Ectodermal cell (in vitro differentiated cells): ENCODE measurements around the gene LOXL4.

Experiments
- H3K27ac ChIP-seq: 2 replicates; pipeline ENCODE4 v1.7.0; 2013; ENCODE audit warnings: mild to moderate bottlenecking, low read depth, low read length; ENCODE audit not compliant: insufficient read depth, poor library complexity, severe bottlenecking
- H3K27me3 ChIP-seq: 2 replicates; pipeline ENCODE4 v1.7.0; 2013; ENCODE audit warnings: mild to moderate bottlenecking, low read length; ENCODE audit not compliant: insufficient read depth, control insufficient read depth, poor library complexity, severe bottlenecking
- H3K36me3 ChIP-seq: one replicate; pipeline ENCODE4 v1.7.0; 2013; ENCODE audit warnings: low read length; ENCODE audit not compliant: control insufficient read depth, insufficient read depth
- H3K4me1 ChIP-seq: one replicate; pipeline ENCODE4 v1.7.0; 2013; ENCODE audit warnings: low read length; ENCODE audit not compliant: control insufficient read depth, insufficient read depth
- H3K4me3 ChIP-seq: 2 replicates; pipeline ENCODE4 v1.7.0; 2013; ENCODE audit warnings: low read depth, low read length, control low read depth; ENCODE audit not compliant: insufficient read depth
- H3K9me3 ChIP-seq: 2 replicates; pipeline ENCODE4 v1.7.0; 2013; ENCODE audit warnings: mild to moderate bottlenecking, low read length, moderate library complexity; ENCODE audit not compliant: control insufficient read depth
- WGBS, 2 experiments: methylation state at CpG; one replicate each; pipeline ENCODE4 v1.1.7; 2013; ENCODE audit warnings: missing lambda C conversion rate in 2 of 2; 5-methylcytosine and 5-hydroxymethylcytosine counted together

LOXL4 gene

DNA sequence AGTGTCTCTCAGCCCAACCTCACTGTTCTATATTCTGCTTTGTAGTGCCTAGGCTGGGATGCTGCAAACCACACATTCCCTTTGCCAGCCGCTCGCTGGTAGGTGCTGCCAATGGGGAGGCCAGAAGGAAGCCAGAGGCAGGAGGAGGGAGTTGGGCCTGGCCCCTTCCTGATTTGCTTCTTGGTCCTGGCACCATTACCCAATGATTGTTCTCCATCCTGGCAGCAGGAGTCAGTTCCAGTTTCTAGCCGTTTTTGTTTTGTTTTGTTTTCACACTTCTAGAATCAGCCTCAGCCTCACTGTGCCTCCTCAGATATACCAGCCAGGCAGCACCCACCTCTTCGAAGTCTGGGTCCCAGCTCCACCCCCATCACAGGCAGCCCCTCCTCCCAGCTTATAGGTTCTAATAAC lies 27.4 kb upstream of the LOXL4 start:
- Histone ChIP-seq H3K36me3 (no peaks in the 10 kb centered on the region), H3K4me1 (peaks cover 11% of the 10 kb centered on the region), H3K9me3 (no peaks in the 10 kb centered on the region), H3K4me3 (no peak overlapping the region), H3K27ac (no peak overlapping the region), H3K27me3 (no peaks in the 10 kb centered on the region)
- WGBS, 2 experiments, result 78 to 82% methylated on average over 4 of the region's 4 CpGs

DNA sequence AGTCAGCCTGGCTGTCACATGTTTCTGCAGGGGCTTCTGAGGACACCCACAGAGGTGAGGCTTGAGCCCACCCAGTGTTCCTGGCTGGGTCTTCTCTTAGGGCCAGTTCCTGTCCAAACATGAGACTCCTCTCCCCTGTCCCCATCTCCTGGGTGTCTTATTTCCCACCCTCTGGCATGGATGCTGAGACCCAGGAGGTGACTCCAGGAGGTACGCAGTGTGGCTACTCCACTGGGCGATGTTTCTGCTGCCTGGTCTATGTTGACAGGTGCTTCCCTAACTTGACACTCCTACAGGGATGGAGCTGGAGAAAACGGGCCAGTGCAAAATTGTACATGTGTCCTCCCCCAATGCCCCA lies 26.3 kb upstream of the LOXL4 start:
- Histone ChIP-seq H3K36me3 (no peaks in the 10 kb centered on the region), H3K4me3 (no peak overlapping the region), H3K4me1 (peaks cover 11% of the 10 kb centered on the region), H3K27me3 (no peaks in the 10 kb centered on the region), H3K27ac (no peak overlapping the region), H3K9me3 (no peaks in the 10 kb centered on the region)
- 90% methylated on average over 3 of the region's 3 CpGs for WGBS, 2 experiments

GRCh38 chr10:98293550-98294269 lies 25.7 kb upstream of the LOXL4 start:
- 90% methylated on average over 8 of the region's 8 CpGs for WGBS, 2 experiments
- no peaks in the 10 kb centered on the region for H3K27me3 ChIP-seq
- H3K4me3 ChIP-seq, result no peak overlapping the region

GRCh38 chr10:98292971-98293370 lies 25.0 kb upstream of the LOXL4 start:
- Histone ChIP-seq H3K36me3 (no peaks in the 10 kb centered on the region), H3K27ac (no peak overlapping the region), H3K4me1 (peaks cover 11% of the 10 kb centered on the region), H3K9me3 (no peaks in the 10 kb centered on the region), H3K4me3 (no peak overlapping the region), H3K27me3 (no peaks in the 10 kb centered on the region)
- 88 to 92% methylated on average over 4 of the region's 4 CpGs for WGBS, 2 experiments

More at GRCh38 chr10:98293550-98294269, 25.7 kb upstream of the LOXL4 start:
- H3K27ac ChIP-seq, result no peak overlapping the region
- peaks cover 11% of the 10 kb centered on the region for H3K4me1 ChIP-seq
- no peaks in the 10 kb centered on the region for H3K36me3 ChIP-seq
- H3K9me3 ChIP-seq, result no peaks in the 10 kb centered on the region

- no peaks in the 10 kb centered on the region for H3K9me3 ChIP-seq
- no peak overlapping the region for H3K4me3 ChIP-seq
- 72 to 79% methylated on average over 10 of the region's 10 CpGs for WGBS, 2 experiments
- no peaks in the 10 kb centered on the region for H3K4me1 ChIP-seq
- no peak overlapping the region for H3K27ac ChIP-seq
- H3K36me3 ChIP-seq, result no peaks in the 10 kb centered on the region
- no peaks in the 10 kb centered on the region for H3K27me3 ChIP-seq
Measured at GRCh38 chr10:98289802-98290209, 21.8 kb upstream of the LOXL4 start.

DNA sequence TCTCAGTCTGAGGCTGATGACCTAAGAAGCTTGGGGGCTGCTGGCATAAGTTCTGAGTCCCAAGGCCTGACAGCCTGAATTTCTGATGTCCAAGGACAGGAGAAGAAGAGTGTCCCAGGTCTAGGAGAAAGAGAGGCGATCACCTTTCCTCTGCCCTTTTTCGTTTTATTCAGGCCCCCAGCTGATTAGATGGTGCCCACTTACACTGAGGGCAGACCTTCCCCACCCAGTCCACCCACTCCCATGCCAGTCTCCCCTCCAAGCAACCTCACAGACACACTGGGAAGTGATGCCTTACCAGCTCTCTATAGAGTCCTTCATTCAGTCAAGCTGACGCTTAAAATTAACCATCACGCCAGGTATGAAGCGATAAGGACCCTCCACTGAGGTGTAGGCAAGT lies 19.3 kb upstream of the LOXL4 start:
- H3K36me3 ChIP-seq, result no peaks in the 10 kb centered on the region
- no peaks in the 10 kb centered on the region for H3K27me3 ChIP-seq
- no peak overlapping the region for H3K4me3 ChIP-seq
- WGBS, 2 experiments, result 93 to 95% methylated on average over 5 of the region's 5 CpGs
- H3K9me3 ChIP-seq, result no peaks in the 10 kb centered on the region
- H3K27ac ChIP-seq, result no peak overlapping the region
- H3K4me1 ChIP-seq, result no peaks in the 10 kb centered on the region

GRCh38 chr10:98286419-98286818 lies 18.4 kb upstream of the LOXL4 start:
- H3K27me3 ChIP-seq, result no peaks in the 10 kb centered on the region
- H3K4me3 ChIP-seq, result no peak overlapping the region
- H3K9me3 ChIP-seq, result no peaks in the 10 kb centered on the region
- H3K36me3 ChIP-seq, result no peaks in the 10 kb centered on the region
- 94 to 95% methylated on average over 12 of the region's 12 CpGs for WGBS, 2 experiments
- H3K4me1 ChIP-seq, result no peaks in the 10 kb centered on the region
- no peak overlapping the region for H3K27ac ChIP-seq

- 95 to 97% methylated on average over 2 of the region's 2 CpGs for WGBS, 2 experiments
- H3K4me1 ChIP-seq, result no peaks in the 10 kb centered on the region
- H3K36me3 ChIP-seq, result no peaks in the 10 kb centered on the region
- no peak overlapping the region for H3K4me3 ChIP-seq
- no peak overlapping the region for H3K27ac ChIP-seq
- no peaks in the 10 kb centered on the region for H3K27me3 ChIP-seq
- H3K9me3 ChIP-seq, result no peaks in the 10 kb centered on the region
Measured at GRCh38 chr10:98285416-98285815, 17.4 kb upstream of the LOXL4 start.

- 88 to 100% methylated on average over 1 to 2 of the region's 3 CpGs for WGBS, 2 experiments
- Histone ChIP-seq H3K4me3 (no peak overlapping the region), H3K27ac (no peak overlapping the region), H3K27me3 (no peaks in the 10 kb centered on the region), H3K4me1 (no peaks in the 10 kb centered on the region), H3K9me3 (no peaks in the 10 kb centered on the region), H3K36me3 (no peaks in the 10 kb centered on the region)
Measured at GRCh38 chr10:98276311-98276710, 8.3 kb upstream of the LOXL4 start.

GRCh38 chr10:98274562-98274961 lies 6.6 kb upstream of the LOXL4 start:
- H3K9me3 ChIP-seq, result no peaks in the 10 kb centered on the region
- H3K27ac ChIP-seq, result no peak overlapping the region
- whole genome bisulfite sequencing, 2 experiments, result 90 to 94% methylated on average over 3 of the region's 3 CpGs
- H3K4me3 ChIP-seq, result no peak overlapping the region
- H3K27me3 ChIP-seq, result no peaks in the 10 kb centered on the region
- peaks cover 3% of the 10 kb centered on the region for H3K4me1 ChIP-seq
- no peaks in the 10 kb centered on the region for H3K36me3 ChIP-seq
